HCT116 (cell line): ENCODE data around the gene SLC6A3. TPM values are rescaled to one million over a fixed set of nuclear protein-coding genes. Genes with fewer than 3 reads are reported as not detected.

Experiments used
- ATAC-seq: fragments of 200-7000 bp; cut with Tn5 transposase; 2 replicates; pipeline ENCODE4 v1.9.1; 2020; ENCODE audit warnings: mild to moderate bottlenecking, moderate library complexity
- BruUV-seq: library from RNA; stranded (reverse); fragments of 400-500 nt; replicated peaks from 2 replicates; lab custom pipeline; 2021; lab: Mats Ljungman, UMichigan
- CTCF ChIA-PET: fragments of 300-600 bp; sonication (Branson Sonifier 250); formaldehyde crosslinking; loops from one replicate; lab custom pipeline; 2021; ENCODE audit warnings: antibody characterized with exemption; lab: Charles Lee
- POLR2A ChIA-PET: fragments of 300-600, 350-600 bp; sonication (Branson Sonifier 250); formaldehyde crosslinking; loops from one replicate; lab custom pipeline; 2021; ENCODE audit warnings: antibody characterized with exemption; lab: Charles Lee
- RAD21 ChIA-PET, 2 experiments: fragments of 300-600 bp; sonication (Branson Sonifier 250); formaldehyde crosslinking; loops; one replicate each; lab custom pipeline; 2023; ENCODE audit warnings: low total read pairs in 2 of 2; ENCODE audit not compliant: uncharacterized antibody in 2 of 2, unreplicated experiment in 2 of 2, low non-redundant PET in 1 of 2; lab: Charles Lee
- DNase-seq: peaks from one replicate; pipeline ENCODE4 v3.0.0-alpha.2; 2010; ENCODE audit warnings: low read depth, low spot score
- H2AFZ ChIP-seq: fragments of 200-600 bp; shearing (Covaris generic), sonication (generic); 2 replicates; pipeline ENCODE4 v1.6.1; 2017; ENCODE audit warnings: low read depth, mixed run types, mixed read lengths, antibody characterized with exemption, low read length; ENCODE audit not compliant: poor library complexity, severe bottlenecking
- H3K27ac ChIP-seq: 2 replicates; pipeline ENCODE4 v1.5.1; 2012; ENCODE audit warnings: low read depth, low read length
- H3K27me3 ChIP-seq: fragments of 200-600 bp; sonication (generic); 2 replicates; pipeline ENCODE4 v1.6.1; 2016; ENCODE audit warnings: mixed run types, low read length, mixed read lengths; ENCODE audit not compliant: insufficient read depth
- H3K36me3 ChIP-seq, 2 experiments: fragments of 200-500 bp in 1 of 2; fragments of 200-600 bp in 1 of 2; sonication (Bioruptor generic) in 1 of 2; sonication (generic) in 1 of 2; 2 replicates each; pipeline versions ENCODE4 v1.5.1 to v1.6.1; 2014 to 2016; ENCODE audit warnings: low read length in 2 of 2, inconsistent platforms in 1 of 2, mixed read lengths in 1 of 2, mixed run types in 1 of 2; ENCODE audit not compliant: insufficient read depth in 2 of 2, control insufficient read depth in 1 of 2
- H3K4me1 ChIP-seq, 2 experiments: fragments of 200-600 bp in 1 of 2; sonication (generic) in 1 of 2; 2 replicates each; pipeline versions ENCODE4 v1.5.1 to v1.6.1; 2012 to 2017; ENCODE audit warnings: low read length in 2 of 2, inconsistent platforms in 1 of 2, mild to moderate bottlenecking in 1 of 2, mixed read lengths in 1 of 2, mixed run types in 1 of 2, moderate library complexity in 1 of 2; ENCODE audit not compliant: insufficient read depth in 2 of 2, control insufficient read depth in 1 of 2
- H3K4me2 ChIP-seq: fragments of 200-600 bp; sonication (generic); 2 replicates; pipeline ENCODE4 v1.6.1; 2017; ENCODE audit warnings: mixed run types, low read length, mixed read lengths
- H3K4me3 ChIP-seq, 2 experiments: fragments of 200-600 bp in 1 of 2; sonication (generic) in 1 of 2; replicated peaks in 1 of 2; 2 replicates each; pipeline ENCODE4 v1.5.1; 2011 to 2016; ENCODE audit warnings: low read length in 2 of 2, control low read depth in 1 of 2, low read depth in 1 of 2, mild to moderate bottlenecking in 1 of 2, mixed read lengths in 1 of 2, mixed run types in 1 of 2
- H3K79me2 ChIP-seq: fragments of 200-600 bp; sonication (generic); 2 replicates; pipeline ENCODE4 v1.6.1; 2017; ENCODE audit warnings: mild to moderate bottlenecking, mixed run types, low read length, moderate library complexity, mixed read lengths; ENCODE audit not compliant: insufficient read depth
- H3K9ac ChIP-seq: fragments of 200-600 bp; sonication (generic); 2 replicates; pipeline ENCODE4 v1.6.1; 2016; ENCODE audit warnings: low read length, mixed read lengths
- H3K9me2 ChIP-seq: fragments of 200-600 bp; sonication (generic), shearing (Covaris generic); 2 replicates; pipeline ENCODE4 v1.6.1; 2017; ENCODE audit warnings: mixed run types, mild to moderate bottlenecking, moderate library complexity; ENCODE audit not compliant: insufficient read depth
- H3K9me3 ChIP-seq, 2 experiments: fragments of 200-500 bp in 1 of 2; fragments of 200-600 bp in 1 of 2; sonication (Bioruptor generic) in 1 of 2; sonication (generic) in 1 of 2; 2 replicates each; pipeline ENCODE4 v1.6.1; 2014 to 2017; ENCODE audit warnings: low read length in 2 of 2, mixed read lengths in 2 of 2, inconsistent platforms in 1 of 2, low read depth in 1 of 2, mild to moderate bottlenecking in 1 of 2, mixed run types in 1 of 2, moderate library complexity in 1 of 2; ENCODE audit not compliant: control insufficient read depth in 1 of 2, insufficient read depth in 1 of 2
- H4K20me1 ChIP-seq: fragments of 200-600 bp; sonication (generic), shearing (Covaris generic); 2 replicates; pipeline ENCODE4 v1.6.1; 2017; ENCODE audit warnings: mixed run types, mild to moderate bottlenecking, moderate library complexity; ENCODE audit not compliant: insufficient read depth
- EGR1 ChIP-seq: IDR thresholded peaks from 2 replicates; pipeline ENCODE4 v1.6.1; 2012; ENCODE audit warnings: low read depth
- ELF1 ChIP-seq: IDR thresholded peaks from 2 replicates; pipeline ENCODE4 v1.6.1; 2012; ENCODE audit warnings: low read depth, borderline replicate concordance
- FOSL1 ChIP-seq: IDR thresholded peaks from 2 replicates; pipeline ENCODE4 v1.6.1; 2012; ENCODE audit warnings: low read depth
- JUND ChIP-seq: IDR thresholded peaks from 2 replicates; pipeline ENCODE4 v1.6.1; 2012
- MAX ChIP-seq: IDR thresholded peaks from 2 replicates; pipeline ENCODE4 v1.6.1; 2012
- POLR2A ChIP-seq: IDR thresholded peaks from 2 replicates; pipeline ENCODE4 v1.7.0; 2011; ENCODE audit warnings: borderline replicate concordance; ENCODE audit not compliant: insufficient read depth, insufficient read length; ENCODE audit errors: extremely low read depth
- POLR2AphosphoS5 ChIP-seq: IDR thresholded peaks from 2 replicates; pipeline ENCODE4 v1.6.1; 2011; ENCODE audit warnings: mild to moderate bottlenecking, low read depth, low read length, moderate library complexity
- RAD21 ChIP-seq: IDR thresholded peaks from 2 replicates; pipeline ENCODE4 v1.6.1; 2012; ENCODE audit warnings: low read depth, mild to moderate bottlenecking
- REST ChIP-seq: IDR thresholded peaks from 2 replicates; pipeline ENCODE4 v1.6.1; 2012; ENCODE audit warnings: low read depth
- SIN3A ChIP-seq: IDR thresholded peaks from 2 replicates; pipeline ENCODE4 v1.6.1; 2012; ENCODE audit warnings: low read depth
- SP1 ChIP-seq: IDR thresholded peaks from 2 replicates; pipeline ENCODE4 v1.6.1; 2012; ENCODE audit warnings: low read depth
- SRF ChIP-seq: IDR thresholded peaks from 2 replicates; pipeline ENCODE4 v1.6.1; 2012; ENCODE audit warnings: low read depth
- TCF7L2 ChIP-seq: IDR thresholded peaks from 2 replicates; pipeline ENCODE4 v1.7.0; 2011; ENCODE audit warnings: borderline replicate concordance, inconsistent platforms; ENCODE audit not compliant: insufficient read depth, insufficient read length; ENCODE audit errors: extremely low read depth
- YY1 ChIP-seq: IDR thresholded peaks from 2 replicates; pipeline ENCODE4 v1.6.1; 2011; ENCODE audit warnings: low read length, low read depth, moderate library complexity, mild to moderate bottlenecking; ENCODE audit not compliant: insufficient replicate concordance; ENCODE audit errors: extremely low read depth
- ZBTB33 ChIP-seq: IDR thresholded peaks from 2 replicates; pipeline ENCODE4 v1.6.1; 2011; ENCODE audit warnings: mild to moderate bottlenecking, low read length, moderate library complexity; ENCODE audit not compliant: insufficient replicate concordance; ENCODE audit errors: extremely low read depth
- ZFX ChIP-seq: fragments of 450-650 bp; IDR thresholded peaks from 2 replicates; pipeline ENCODE4 v1.6.1; 2017
- ZNF274 ChIP-seq: fragments of 200-500 bp; sonication (Bioruptor generic); IDR thresholded peaks from 2 replicates; pipeline ENCODE4 v1.6.1; 2014; ENCODE audit warnings: mild to moderate bottlenecking, low read depth, low read length, inconsistent platforms
- intact Hi-C: fragments of 100-400 bp; cut with micrococcal nuclease; formaldehyde crosslinking; loops from 2 replicates; pipeline ENCODE4 v1.10.0; 2022
- total RNA-seq: library from RNA; stranded (reverse); gene quantifications from one replicate; pipeline ENCODE4 v1.2.1, GENCODE V29; 2021; ENCODE audit not compliant: unreplicated experiment

The SLC6A3 gene
- total RNA-seq, 1 experiment from 2014 or later, result not detected

- RAD21 ChIA-PET, result no interaction called here
- Histone ChIP-seq H3K27ac (no peak overlapping the region), H2AFZ (no peak overlapping the region), H3K4me3 (no peak overlapping the region), H3K9me2 (no peaks in the 10 kb centered on the region), H3K9me3 (no peaks in the 10 kb centered on the region), H3K36me3 (no peaks in the 10 kb centered on the region), H4K20me1 (no peaks in the 10 kb centered on the region), H3K4me1 (no peaks in the 10 kb centered on the region), H3K4me2 (no peak overlapping the region), H3K27me3 (peaks cover 44% of the 10 kb centered on the region; the same call in 1 of the 2 replicates), H3K9ac (no peak overlapping the region), H3K79me2 (no peaks in the 10 kb centered on the region)
- no peak for DNase-seq
- no TSS peak for BruUV-seq
- intact Hi-C loops, result no loop called here
- ATAC-seq, result no peak
- no peak for TF ChIP-seq YY1
- TF ChIP-seq POLR2AphosphoS5, result no peak
- TF ChIP-seq SIN3A, result no peak
- no peak for TF ChIP-seq ZBTB33
- TF ChIP-seq FOSL1, result no peak
- TF ChIP-seq SP1, result no peak
- no peak for TF ChIP-seq REST
- TF ChIP-seq TCF7L2, result no peak
- no peak for TF ChIP-seq EGR1
- no peak for TF ChIP-seq POLR2A
- TF ChIP-seq ELF1, result no peak
- TF ChIP-seq ZFX, result no peak
- no peak for TF ChIP-seq RAD21
- no peak for TF ChIP-seq SRF
- no peak for TF ChIP-seq JUND
- no peak for TF ChIP-seq MAX
- TF ChIP-seq ZNF274, result no peak
- CTCF ChIA-PET, result no interaction called here
- POLR2A ChIA-PET, result no interaction called here
These were observed 53.0 kb downstream of the SLC6A3 start for GRCh38 chr5:1392261-1392660.
